HG02759 (cell line): Measurements from ENCODE around the gene PCDHB13.
"Not testable (repeated sequence)": the region's sequence is repeated elsewhere in the genome, so short reads cannot be mapped to it uniquely, and the experiment has no call there.

Source experiments
- ATAC-seq: cut with Tn5 transposase; IDR thresholded peaks from one replicate; pipeline ENCODE4 v1.9.1; 2021; ENCODE audit warnings: mild to moderate bottlenecking, moderate library complexity; ENCODE audit not compliant: unreplicated experiment

PCDHB13 gene

DNA sequence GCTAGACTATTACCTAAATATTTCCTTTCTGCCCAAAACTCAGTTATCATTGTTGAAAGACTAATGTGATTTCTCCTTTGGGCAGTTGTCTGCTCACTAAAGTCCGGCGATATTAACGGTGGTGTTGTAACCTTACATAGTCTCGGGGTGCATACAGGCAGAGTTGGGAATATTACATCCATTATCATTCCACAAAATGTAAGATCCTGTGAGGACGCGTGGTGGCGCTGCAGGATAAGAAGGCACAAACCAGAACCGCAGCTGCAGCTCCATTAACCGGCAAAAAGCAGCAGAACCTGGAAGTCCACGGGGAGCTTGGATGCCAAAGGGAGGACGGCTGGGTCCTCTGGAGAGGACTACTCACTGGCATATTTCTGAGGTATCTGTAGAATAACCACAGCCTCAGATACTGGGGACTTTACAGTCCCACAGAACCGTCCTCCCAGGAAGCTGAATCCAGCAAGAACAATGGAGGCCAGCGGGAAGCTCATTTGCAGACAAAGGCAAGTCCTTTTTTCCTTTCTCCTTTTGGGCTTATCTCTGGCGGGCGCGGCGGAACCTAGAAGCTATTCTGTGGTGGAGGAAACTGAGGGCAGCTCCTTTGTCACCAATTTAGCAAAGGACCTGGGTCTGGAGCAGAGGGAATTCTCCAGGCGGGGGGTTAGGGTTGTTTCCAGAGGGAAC lies at the start of gene PCDHB13:
TSS of gene PCDHB13 (plus strand) at position 264 of the 684 bp plus-strand sequence. CDS start at position 469, 205 bp downstream.
- ATAC-seq, result not testable (repeated sequence)

DNA sequence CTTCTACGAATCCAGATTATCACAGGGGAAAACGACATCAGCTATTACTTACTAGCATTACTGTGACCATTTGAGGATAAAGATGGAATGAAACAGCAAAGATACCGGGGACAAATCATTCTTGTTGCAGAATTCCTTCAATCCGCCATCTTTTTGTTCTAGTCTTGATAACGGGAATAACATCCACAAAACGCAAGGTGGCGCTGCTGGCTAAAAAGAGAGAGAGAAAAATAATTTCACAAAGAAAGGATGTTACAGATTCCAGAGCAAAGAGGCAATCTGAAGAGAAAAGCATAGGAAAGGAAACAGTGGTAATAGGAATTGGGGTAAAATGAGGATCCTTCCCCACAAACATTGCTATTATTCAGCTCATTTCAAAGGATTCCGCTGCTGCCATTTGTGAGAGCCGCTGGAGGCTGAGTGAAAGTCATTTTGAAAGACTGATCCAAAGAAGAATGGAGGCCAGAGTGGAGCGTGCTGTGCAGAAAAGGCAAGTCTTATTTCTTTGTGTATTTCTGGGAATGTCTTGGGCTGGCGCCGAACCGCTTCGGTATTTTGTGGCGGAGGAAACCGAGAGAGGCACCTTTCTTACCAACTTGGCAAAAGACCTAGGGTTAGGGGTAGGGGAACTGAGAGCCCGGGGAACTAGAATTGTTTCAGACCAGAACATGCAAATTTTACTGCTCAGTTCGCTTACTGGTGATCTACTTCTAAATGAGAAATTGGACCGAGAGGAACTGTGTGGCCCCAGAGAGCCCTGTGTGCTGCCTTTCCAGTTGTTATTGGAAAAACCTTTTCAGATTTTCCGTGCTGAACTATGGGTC lies 41.1 kb upstream of the PCDHB13 start, which contains the start of gene PCDHB7:
TSS of gene PCDHB7 (plus strand) at position 264 of the 824 bp plus-strand sequence. CDS start at position 456, 192 bp downstream.
- no peak for ATAC-seq

DNA sequence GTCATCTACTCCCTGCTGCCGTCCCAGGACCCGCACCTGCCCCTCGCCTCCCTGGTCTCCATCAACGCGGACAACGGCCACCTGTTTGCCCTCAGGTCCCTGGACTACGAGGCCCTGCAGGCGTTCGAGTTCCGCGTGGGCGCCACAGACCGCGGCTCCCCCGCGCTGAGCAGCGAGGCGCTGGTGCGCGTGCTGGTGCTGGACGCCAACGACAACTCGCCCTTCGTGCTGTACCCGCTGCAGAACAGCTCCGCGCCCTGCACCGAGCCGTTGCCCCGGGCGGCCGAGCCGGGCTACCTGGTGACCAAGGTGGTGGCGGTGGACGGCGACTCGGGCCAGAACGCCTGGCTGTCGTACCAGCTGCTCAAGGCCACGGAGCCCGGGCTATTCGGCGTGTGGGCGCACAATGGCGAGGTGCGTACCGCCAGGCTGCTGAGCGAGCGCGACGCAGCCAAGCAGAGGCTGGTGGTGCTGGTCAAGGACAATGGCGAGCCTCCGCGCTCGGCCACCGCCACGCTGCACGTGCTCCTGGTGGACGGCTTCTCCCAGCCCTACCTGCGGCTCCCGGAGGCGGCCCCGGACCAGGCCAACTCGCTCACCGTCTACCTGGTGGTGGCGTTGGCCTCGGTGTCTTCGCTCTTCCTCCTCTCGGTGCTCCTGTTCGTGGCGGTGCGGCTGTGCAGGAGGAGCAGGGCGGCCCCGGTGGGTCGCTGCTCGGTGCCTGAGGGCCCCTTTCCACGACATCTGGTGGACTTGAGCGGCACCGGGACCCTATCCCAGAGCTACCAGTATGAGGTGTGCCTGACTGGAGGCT lies 39.2 kb upstream of the PCDHB13 start:
- ATAC-seq, result not testable (repeated sequence)

DNA sequence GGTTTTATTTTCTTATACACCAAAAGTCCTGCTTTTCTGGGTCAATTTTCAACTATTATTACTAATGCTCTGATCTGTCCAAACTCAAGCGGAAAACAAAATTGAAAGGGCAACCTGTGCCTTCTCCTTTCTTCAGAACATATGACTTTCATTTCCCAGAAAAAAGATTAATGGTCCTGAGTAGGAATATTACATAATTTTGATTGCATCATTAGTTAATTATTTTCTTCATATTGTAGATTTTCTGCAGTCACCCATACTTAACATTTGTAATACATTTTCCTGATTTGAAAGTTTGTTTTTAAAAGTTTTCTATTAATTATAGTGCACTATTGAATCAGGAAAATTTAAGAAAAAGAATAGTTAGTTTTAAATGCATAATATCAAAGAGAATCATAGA lies 37.8 kb upstream of the PCDHB13 start:
- no peak for ATAC-seq

DNA sequence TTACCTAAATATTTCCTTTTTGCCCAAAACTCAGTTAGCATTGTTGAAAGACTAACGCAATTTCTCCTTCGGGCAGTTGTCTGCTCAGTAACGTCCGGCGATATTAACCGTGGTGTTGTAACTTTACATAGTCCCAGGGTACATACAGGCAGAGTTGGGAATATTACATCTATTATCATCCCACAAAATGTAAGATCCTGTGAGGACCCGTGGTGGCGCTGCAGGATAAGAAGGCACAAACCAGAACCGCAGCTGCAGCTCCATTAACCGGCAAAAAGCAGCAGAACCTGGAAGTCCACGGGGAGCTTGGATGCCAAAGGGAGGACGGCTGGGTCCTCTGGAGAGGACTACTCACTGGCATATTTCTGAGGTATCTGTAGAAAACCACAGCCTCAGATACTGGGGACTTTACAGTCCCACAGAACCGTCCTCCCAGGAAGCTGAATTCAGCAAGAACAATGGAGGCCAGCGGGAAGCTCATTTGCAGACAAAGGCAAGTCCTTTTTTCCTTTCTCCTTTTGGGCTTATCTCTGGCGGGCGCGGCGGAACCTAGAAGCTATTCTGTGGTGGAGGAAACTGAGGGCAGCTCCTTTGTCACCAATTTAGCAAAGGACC lies 36.0 kb upstream of the PCDHB13 start, which contains the start of gene PCDHB8:
TSS of gene PCDHB8 (plus strand) at position 214 of the 615 bp plus-strand sequence. CDS start at position 459, 245 bp downstream.
- not testable (repeated sequence) for ATAC-seq

DNA sequence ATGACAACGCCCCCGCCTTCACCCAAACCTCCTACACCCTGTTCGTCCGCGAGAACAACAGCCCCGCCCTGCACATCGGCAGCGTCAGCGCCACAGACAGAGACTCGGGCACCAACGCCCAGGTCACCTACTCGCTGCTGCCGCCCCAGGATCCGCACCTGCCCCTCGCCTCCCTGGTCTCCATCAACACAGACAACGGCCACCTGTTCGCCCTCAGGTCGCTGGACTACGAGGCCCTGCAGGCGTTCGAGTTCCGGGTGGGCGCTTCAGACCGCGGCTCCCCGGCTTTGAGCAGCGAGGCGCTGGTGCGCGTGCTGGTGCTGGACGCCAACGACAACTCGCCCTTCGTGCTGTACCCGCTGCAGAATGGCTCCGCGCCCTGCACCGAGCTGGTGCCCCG lies 34.3 kb upstream of the PCDHB13 start:
- ATAC-seq, result not testable (repeated sequence)

DNA sequence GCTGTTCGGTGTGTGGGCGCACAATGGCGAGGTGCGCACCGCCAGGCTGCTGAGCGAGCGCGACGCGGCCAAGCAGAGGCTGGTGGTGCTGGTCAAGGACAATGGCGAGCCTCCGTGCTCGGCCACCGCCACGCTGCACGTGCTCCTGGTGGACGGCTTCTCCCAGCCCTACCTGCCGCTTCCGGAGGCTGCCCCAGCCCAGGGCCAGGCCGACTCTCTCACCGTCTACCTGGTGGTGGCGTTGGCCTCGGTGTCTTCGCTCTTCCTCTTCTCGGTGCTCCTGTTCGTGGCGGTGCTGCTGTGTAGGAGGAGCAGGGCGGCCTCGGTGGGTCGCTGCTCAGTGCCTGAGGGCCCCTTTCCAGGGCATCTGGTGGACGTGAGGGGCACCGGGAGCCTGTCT lies 33.8 kb upstream of the PCDHB13 start:
- ATAC-seq, result not testable (repeated sequence)

DNA sequence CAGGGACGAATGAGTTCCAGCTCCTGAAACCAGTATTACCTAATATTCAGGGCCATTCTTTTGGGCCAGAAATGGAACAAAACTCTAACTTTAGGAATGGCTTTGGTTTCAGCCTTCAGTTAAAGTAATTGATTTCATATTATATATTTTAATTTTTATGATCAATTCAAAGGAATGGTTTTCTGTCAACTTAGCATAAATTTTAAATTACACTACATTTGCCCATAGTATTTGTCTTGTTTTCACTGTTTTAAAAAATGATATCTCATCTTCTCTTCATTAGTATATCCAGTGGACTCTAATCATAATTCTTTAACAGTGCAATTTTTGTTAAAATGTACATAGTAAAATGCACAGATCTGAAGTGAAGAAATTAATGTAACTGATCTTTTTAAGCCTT lies 33.4 kb upstream of the PCDHB13 start:
- no peak for ATAC-seq

DNA sequence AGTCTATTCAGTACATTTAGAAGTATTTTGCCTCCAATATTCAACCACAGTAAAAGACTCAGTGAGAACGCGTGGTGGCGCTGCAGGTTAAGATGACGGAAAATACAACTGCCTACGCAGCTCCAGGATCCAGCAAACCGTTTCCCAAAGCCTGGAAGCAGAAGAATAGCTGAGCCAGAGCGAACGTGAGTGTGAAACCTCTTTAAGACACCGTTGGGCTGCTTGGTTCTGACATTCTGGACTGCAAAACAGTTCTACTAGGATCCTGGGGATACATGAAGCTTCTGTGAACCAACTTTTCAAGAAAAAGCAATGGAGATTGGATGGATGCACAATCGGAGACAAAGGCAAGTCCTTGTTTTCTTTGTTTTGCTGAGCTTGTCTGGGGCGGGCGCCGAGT lies 31.5 kb upstream of the PCDHB13 start, which contains the start of gene PCDHB16:
TSS of gene PCDHB16 (plus strand) at position 140 of the 400 bp plus-strand sequence. CDS start at position 313, 173 bp downstream.
- ATAC-seq, result no peak

DNA sequence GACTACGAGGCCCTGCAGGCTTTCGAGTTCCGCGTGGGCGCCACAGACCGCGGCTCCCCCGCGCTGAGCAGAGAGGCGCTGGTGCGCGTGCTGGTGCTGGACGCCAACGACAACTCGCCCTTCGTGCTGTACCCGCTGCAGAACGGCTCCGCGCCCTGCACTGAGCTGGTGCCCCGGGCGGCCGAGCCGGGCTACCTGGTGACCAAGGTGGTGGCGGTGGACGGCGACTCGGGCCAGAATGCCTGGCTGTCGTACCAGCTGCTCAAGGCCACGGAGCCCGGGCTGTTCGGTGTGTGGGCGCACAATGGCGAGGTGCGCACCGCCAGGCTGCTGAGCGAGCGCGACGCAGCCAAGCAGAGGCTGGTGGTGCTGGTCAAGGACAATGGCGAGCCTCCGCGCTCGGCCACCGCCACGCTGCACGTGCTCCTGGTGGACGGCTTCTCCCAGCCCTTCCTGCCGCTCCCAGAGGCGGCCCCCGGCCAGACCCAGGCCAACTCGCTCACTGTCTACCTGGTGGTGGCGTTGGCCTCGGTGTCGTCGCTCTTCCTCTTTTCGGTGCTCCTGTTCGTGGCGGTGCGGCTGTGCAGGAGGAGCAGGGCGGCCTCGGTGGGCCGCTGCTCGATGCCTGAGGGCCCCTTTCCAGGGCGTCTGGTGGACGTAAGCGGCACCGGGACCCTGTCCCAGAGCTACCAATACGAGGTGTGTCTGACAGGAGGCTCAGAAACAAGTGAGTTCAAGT lies 29.4 kb upstream of the PCDHB13 start:
- not testable (repeated sequence) for ATAC-seq

DNA sequence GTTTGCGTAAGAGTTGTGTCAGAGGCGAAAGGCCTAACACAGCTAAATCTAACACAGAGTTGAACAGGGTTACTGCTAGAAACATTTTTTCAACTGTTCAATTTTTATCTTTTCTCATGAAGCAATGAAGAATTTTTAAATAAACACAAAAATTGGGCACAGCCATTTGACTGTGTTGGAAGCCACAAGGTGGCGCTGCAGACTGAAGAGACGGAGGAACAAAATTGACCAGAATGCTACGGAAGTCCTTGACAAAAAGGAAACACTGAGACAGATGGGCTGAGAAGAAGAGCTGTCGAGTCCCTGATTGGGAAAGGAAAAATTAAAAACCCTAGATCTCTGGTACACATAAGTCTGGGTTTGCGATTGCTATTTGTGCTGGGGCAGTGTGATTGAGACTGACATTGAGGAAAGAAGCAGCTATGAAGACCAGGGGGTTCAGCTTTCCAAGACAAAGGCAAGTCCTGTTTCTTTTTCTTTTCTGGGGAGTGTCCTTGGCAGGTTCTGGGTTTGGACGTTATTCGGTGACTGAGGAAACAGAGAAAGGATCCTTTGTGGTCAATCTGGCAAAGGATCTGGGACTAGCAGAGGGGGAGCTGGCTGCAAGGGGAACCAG lies 26.7 kb upstream of the PCDHB13 start, which contains the start of gene PCDHB9:
TSS of gene PCDHB9 (plus strand) at position 265 of the 616 bp plus-strand sequence. CDS start at position 423, 158 bp downstream.
- ATAC-seq, result no peak

DNA sequence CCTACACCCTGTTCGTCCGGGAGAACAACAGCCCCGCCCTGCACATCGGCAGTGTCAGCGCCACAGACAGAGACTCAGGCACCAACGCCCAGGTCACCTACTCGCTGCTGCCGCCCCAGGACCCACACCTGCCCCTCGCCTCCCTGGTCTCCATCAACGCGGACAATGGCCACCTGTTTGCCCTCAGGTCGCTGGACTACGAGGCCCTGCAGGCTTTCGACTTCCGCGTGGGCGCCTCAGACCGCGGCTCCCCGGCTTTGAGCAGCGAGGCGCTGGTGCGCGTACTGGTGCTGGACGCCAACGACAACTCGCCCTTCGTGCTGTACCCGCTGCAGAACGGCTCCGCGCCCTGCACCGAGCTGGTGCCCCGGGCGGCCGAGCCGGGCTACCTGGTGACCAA lies 25.0 kb upstream of the PCDHB13 start:
- ATAC-seq, result not testable (repeated sequence)

DNA sequence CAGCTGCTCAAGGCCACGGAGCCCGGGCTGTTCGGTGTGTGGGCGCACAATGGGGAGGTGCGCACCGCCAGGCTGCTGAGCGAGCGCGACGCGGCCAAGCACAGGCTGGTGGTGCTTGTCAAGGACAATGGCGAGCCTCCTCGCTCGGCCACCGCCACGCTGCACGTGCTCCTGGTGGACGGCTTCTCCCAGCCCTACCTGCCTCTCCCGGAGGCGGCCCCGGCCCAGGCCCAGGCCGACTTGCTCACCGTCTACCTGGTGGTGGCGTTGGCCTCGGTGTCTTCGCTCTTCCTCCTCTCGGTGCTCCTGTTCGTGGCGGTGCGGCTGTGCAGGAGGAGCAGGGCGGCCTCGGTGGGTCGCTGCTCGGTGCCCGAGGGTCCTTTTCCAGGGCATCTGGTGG lies 24.6 kb upstream of the PCDHB13 start:
- ATAC-seq, result not testable (repeated sequence)

DNA sequence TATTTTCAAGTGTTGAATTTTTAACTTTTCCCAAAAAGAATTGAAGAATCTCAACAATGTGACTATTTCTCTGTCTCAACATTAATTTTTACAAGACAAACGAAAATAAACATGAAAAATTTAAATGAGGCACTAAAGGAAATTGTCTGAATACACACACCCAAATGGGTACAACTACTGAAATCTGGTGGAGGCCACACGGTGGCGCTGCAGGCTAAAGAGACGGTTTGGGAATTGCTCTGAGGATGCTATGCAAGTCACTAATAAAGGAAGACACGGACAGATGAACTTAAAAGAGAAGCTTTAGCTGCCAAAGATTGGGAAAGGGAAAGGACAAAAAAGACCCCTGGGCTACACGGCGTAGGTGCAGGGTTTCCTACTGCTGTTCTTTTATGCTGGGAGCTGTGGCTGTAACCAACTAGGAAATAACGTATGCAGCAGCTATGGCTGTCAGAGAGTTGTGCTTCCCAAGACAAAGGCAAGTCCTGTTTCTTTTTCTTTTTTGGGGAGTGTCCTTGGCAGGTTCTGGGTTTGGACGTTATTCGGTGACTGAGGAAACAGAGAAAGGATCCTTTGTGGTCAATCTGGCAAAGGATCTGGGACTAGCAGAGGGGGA lies 21.5 kb upstream of the PCDHB13 start, which contains the start of gene PCDHB10:
TSS of gene PCDHB10 (plus strand) at position 244 of the 616 bp plus-strand sequence. CDS start at position 444, 200 bp downstream.
- no peak for ATAC-seq

DNA sequence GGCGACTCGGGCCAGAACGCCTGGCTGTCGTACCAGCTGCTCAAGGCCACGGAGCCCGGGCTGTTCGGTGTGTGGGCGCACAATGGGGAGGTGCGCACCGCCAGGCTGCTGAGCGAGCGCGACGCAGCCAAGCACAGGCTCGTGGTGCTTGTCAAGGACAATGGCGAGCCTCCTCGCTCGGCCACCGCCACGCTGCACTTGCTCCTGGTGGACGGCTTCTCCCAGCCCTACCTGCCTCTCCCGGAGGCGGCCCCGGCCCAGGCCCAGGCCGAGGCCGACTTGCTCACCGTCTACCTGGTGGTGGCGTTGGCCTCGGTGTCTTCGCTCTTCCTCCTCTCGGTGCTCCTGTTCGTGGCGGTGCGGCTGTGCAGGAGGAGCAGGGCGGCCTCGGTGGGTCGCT lies 19.4 kb upstream of the PCDHB13 start:
- ATAC-seq, result not testable (repeated sequence)

DNA sequence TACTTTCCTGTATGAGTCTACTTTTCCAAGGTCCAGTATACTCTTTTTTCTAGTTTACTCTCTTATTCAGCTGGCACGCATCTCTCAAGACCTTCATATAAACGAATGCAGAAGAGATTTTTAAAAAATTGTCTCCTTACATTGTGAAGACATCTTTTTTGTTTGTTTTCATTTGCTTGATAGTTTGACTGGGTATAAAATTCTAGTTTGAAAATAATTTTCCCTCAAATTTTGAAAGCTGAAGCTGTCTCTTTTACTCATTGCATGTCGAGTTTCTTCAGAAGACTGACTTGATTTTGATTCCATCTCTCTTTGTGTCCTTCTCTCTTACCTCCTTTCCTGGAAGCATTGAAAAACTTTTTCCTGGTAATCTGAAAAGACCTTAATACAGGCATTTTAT lies 17.4 kb upstream of the PCDHB13 start:
- ATAC-seq, result no peak

DNA sequence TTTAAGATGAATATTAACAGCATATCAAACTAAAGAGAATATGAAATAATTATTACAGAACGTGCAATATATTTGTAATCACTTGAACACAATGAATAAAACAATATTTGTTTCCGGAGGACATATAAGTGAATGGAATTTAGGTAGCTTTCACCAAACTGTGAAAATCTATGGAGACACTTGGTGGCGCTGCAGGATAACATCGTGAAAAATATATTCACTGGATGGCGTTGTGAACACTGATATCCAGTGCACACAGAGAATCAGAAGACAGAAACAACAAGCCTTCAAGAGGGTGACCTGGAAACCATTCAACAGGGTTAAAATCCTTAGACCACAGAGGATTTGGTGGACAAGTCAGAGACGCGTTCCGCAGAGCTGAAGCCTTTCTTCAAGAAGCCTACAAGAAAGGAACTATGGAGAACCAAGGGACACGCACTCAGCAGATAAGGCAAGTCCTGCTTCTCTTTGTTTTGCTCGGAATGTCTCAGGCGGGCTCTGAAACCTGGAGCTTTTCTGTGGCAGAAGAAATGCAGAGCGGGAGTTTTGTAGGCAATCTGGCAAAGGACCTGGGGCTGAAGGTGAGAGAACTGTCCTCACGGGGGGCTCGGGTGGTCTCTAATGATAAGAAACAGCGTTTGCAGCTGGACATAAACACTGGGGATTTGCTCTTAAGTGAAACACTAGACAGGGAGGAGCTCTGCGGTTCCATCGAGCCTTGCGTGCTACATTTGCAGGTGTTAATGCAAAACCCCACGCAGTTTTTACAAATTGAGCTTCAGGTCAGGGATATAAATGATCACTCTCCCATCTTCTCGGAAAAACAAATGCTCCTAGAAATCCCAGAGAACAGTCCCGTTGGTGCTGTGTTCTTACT lies 14.1 kb upstream of the PCDHB13 start, which contains the start of gene PCDHB11:
TSS of gene PCDHB11 (plus strand) at position 269 of the 877 bp plus-strand sequence. CDS start at position 417, 148 bp downstream.
- no peak for ATAC-seq
